Kidney (tissue), 14 donors: ENCODE results near the gene SERTAD4. TPM values are rescaled to one million over a fixed set of nuclear protein-coding genes. Genes with fewer than 3 reads are reported as not detected.
A peak's percentile ranks its signal among the peaks of the same experiment; 100 is the strongest.

Experiments used
- DNase-seq, 5 donors: peaks; one replicate each; pipeline ENCODE4 v3.0.0-alpha.2; 2013 to 2020
- FAIRE-seq: peaks from 2 replicates; lab custom pipeline; 2012; peaks lifted over from hg19 to GRCh38; lab: Jason Lieb, UNC
- H3K27ac ChIP-seq, 2 donors: one replicate each; pipeline ENCODE4 v1.7.0; 2013; ENCODE audit warnings: low read depth in 2 of 2, low read length in 2 of 2, inconsistent platforms in 1 of 2
- H3K27me3 ChIP-seq: one replicate; pipeline ENCODE4 v1.7.1; 2013; ENCODE audit warnings: low read length, inconsistent platforms; ENCODE audit not compliant: control insufficient read depth, insufficient read depth
- H3K36me3 ChIP-seq, 3 donors: one replicate each; pipeline versions ENCODE4 v1.7.0 to v1.7.1; 2013; ENCODE audit warnings: low read length in 3 of 3, control low read depth in 1 of 3, inconsistent platforms in 1 of 3; ENCODE audit not compliant: insufficient read depth in 3 of 3, control insufficient read depth in 2 of 3
- H3K4me1 ChIP-seq, 3 donors: one replicate each; pipeline versions ENCODE4 v1.7.0 to v1.7.1; 2013; ENCODE audit warnings: low read length in 3 of 3, inconsistent platforms in 1 of 3, low read depth in 1 of 3; ENCODE audit not compliant: control insufficient read depth in 2 of 3, insufficient read depth in 2 of 3
- H3K4me3 ChIP-seq, 3 donors: one replicate each; pipeline versions ENCODE4 v1.7.0 to v1.8.1; 2013; ENCODE audit warnings: low read length in 3 of 3, control low read depth in 1 of 3, inconsistent platforms in 1 of 3
- H3K9ac ChIP-seq, 3 donors: one replicate each; pipeline versions ENCODE4 v1.7.0 to v1.7.1; 2013; ENCODE audit warnings: low read length in 3 of 3, control low read depth in 1 of 3, inconsistent platforms in 1 of 3
- H3K9me3 ChIP-seq, 3 donors: one replicate each; pipeline versions ENCODE4 v1.7.0 to v1.7.1; 2013; ENCODE audit warnings: low read length in 3 of 3, control low read depth in 1 of 3, inconsistent platforms in 1 of 3; ENCODE audit not compliant: control insufficient read depth in 2 of 3, insufficient read depth in 1 of 3
- intact Hi-C: fragments of 100-400 bp; cut with DNase I; formaldehyde crosslinking; loops from one replicate; pipeline ENCODE4 v1.11.1; 2022
- polyA plus RNA-seq: library from polyadenylated mRNA; stranded (reverse); fragments of 350-450 nt; fragmentation: Illumina TruSeq; extraction: RNeasy Lipid Tissue Mini Kit (QIAGEN cat#74804); gene quantifications from one replicate; pipeline ENCODE4 v1.2.3, GENCODE V29; 2014; ENCODE audit warnings: low read depth, low replicate concordance; ENCODE audit not compliant: insufficient read depth
- total RNA-seq: library from RNA; stranded (reverse); fragmentation: NEBNext Ultra II Directional; extraction: Animal tissue kit (Norgen Biotek cat#: 25700); gene quantifications from one replicate; pipeline ENCODE4 v1.2.1, GENCODE V29; 2021
- TF ChIP-seq, protein P1 (sequence below): IDR thresholded peaks from 3 replicates; pipeline ENCODE4 v1.5.1; 2012; ENCODE audit warnings: mild to moderate bottlenecking, moderate library complexity, borderline replicate concordance; ENCODE audit not compliant: insufficient read depth; ENCODE audit errors: extremely low read depth
- donor health status: control.
- donor health status: control.
- donor health status: control.
- donor health status: control.
- donor health status: control.
- donor health status: DM: yes; HTN: yes; CAD: no.
- donor health status: Normal renal cell carcinoma (clear cell type).

SERTAD4 gene
- total and polyA plus RNA-seq, 2 donors from 2014 or later: 0.92 to 9.2 TPM

DNA sequence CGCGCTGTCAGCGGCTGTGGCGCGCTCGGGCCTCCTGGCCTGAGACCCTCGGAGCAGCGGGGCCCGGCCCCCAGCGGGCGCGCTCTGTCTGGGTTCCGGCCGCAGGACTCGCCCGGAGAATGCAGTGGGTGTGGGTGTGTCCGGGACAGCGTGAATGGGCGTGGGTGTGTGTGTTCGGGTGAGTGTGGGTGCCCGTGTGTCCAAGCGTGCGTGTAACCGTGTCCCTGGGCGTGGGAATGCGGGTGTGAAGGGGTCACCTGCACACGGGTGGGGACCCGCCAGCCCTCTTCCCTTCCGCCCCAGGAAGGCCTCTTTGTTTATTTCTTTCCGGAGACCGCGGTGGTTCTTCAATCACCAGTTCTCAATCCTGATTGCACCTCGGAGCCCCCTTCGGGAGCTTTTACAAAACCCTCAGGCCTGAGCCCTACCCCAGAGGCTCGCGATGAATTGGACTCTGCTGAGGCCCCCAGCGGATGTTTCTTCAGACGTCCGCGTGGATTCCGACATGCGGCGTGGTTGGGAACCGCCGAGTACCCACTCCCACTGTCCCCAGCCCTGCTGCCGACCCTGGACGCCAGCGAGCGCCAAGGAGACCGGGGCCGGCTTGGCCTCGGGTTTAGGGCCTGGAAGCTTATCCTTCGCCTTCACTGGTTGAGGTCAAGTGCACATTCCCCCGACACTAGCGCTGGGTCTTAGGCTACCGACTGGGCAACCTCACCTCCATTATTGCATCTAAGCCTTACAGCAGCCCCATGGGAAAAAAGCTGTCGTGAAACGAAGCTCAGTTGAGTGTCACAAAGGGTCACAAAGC, 19.3 kb downstream of the SERTAD4 start:
- H3K27ac ChIP-seq: no peak overlapping the region
- no peak for FAIRE-seq
- H3K9ac ChIP-seq: no peak overlapping the region
- H3K4me1 ChIP-seq: peaks cover 0 to 5% (median 3%) of the 10 kb centered on the region in 3 donors
- H3K9me3 ChIP-seq: no peaks in the 10 kb centered on the region
- intact Hi-C loops: no loop called here
- no peaks in the 10 kb centered on the region for H3K36me3 ChIP-seq
- H3K27me3 ChIP-seq: no peaks in the 10 kb centered on the region
- H3K4me3 ChIP-seq: peak overlapping the region; percentile 28 to 60 (median 44)
- TF ChIP-seq, protein P1, sequence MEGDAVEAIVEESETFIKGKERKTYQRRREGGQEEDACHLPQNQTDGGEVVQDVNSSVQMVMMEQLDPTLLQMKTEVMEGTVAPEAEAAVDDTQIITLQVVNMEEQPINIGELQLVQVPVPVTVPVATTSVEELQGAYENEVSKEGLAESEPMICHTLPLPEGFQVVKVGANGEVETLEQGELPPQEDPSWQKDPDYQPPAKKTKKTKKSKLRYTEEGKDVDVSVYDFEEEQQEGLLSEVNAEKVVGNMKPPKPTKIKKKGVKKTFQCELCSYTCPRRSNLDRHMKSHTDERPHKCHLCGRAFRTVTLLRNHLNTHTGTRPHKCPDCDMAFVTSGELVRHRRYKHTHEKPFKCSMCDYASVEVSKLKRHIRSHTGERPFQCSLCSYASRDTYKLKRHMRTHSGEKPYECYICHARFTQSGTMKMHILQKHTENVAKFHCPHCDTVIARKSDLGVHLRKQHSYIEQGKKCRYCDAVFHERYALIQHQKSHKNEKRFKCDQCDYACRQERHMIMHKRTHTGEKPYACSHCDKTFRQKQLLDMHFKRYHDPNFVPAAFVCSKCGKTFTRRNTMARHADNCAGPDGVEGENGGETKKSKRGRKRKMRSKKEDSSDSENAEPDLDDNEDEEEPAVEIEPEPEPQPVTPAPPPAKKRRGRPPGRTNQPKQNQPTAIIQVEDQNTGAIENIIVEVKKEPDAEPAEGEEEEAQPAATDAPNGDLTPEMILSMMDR: no peak
- peak in 3 of 5 donors; percentile 40 to 79 (median 75) for DNase-seq

DNA sequence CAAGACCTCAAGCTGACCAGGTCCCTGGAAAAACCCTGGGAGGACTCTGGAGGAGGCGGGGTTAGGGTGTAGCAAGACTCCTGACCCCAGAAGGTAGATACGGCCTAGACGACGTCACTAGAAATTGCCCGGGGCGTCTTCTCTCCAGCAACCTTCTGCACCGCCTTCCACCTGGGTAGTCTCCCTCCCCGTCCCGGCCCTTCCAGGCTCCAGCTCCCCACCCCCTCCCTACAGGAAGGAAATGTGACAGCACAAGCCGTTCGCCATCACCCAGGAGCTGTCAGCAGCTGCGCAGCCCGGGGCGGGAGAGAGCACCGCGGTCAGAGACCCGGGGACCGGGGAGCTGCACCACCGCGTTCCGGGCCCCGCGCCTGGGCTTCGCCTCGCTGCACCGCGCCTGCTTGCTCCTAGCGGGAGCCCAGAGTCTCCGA, 20.0 kb downstream of the SERTAD4 start:
- FAIRE-seq: no peak
- TF ChIP-seq, protein P1: no peak

DNA sequence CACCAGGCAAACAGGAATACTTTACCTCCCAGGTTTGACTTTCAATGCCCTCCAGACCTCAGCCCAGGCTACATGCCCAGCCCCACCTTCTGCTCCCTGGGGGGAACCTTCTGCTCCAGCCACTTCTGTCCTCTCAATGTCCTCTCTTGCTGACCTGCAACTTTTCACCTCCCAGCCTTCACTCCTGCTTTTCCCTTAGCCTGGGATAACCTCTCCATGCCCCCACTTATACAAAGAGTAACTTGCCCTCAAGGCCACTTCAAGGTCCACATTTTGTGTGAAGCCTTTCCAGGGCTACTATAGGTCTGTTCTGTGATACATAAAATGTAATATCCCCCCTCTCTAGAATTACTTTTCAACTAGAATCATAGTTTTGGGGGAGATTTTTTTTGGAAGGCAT, 21.7 kb downstream of the SERTAD4 start:
- no peaks in the 10 kb centered on the region for H3K27me3 ChIP-seq
- intact Hi-C loops: no loop called here
- TF ChIP-seq, protein P1: no peak
- H3K36me3 ChIP-seq: no peaks in the 10 kb centered on the region
- no peak for FAIRE-seq
- H3K9ac ChIP-seq: no peak overlapping the region
- H3K27ac ChIP-seq: no peak overlapping the region
- H3K4me1 ChIP-seq: peaks cover 0 to 8% (median 8%) of the 10 kb centered on the region in 3 donors
- H3K4me3 ChIP-seq: no peak overlapping the region
- no peak for DNase-seq
- no peaks in the 10 kb centered on the region for H3K9me3 ChIP-seq

More for the DNA sequence above, 20.0 kb downstream of the SERTAD4 start:
- DNase-seq: peak; percentile 57 to 84 (median 75)
- no peaks in the 10 kb centered on the region for H3K9me3 ChIP-seq
- intact Hi-C loops: no loop called here
- H3K9ac ChIP-seq: no peak overlapping the region
- peak overlapping the region in 1 of 3 donors; percentile 44 for H3K4me3 ChIP-seq
- no peaks in the 10 kb centered on the region for H3K36me3 ChIP-seq
- peaks cover 0 to 5% (median 3%) of the 10 kb centered on the region in 3 donors for H3K4me1 ChIP-seq
- no peaks in the 10 kb centered on the region for H3K27me3 ChIP-seq
- H3K27ac ChIP-seq: no peak overlapping the region
